HepG2 (cell line): Measurements from ENCODE around the gene ASXL1. TPM values are rescaled to one million over a fixed set of nuclear protein-coding genes. Genes with fewer than 3 reads are reported as not detected.

Source experiments
- ADNP ChIP-seq: sonication (generic); formaldehyde crosslinking; IDR thresholded peaks from 2 replicates; pipeline ENCODE4 v1.4.0; 2020; ENCODE audit warnings: missing genetic modification reagents
- CBFB ChIP-seq: sonication (generic); formaldehyde crosslinking; IDR thresholded peaks from 2 replicates; pipeline ENCODE4 v1.4.0; 2020; ENCODE audit warnings: missing genetic modification reagents
- CENPX ChIP-seq: sonication (generic); formaldehyde crosslinking; IDR thresholded peaks from 2 replicates; pipeline ENCODE4 v1.9.0; 2021; ENCODE audit warnings: mild to moderate bottlenecking, missing genetic modification reagents, moderate library complexity
- CHD4 ChIP-seq: fragments of 200-600 bp; sonication (generic); IDR thresholded peaks from 2 replicates; pipeline ENCODE4 v1.7.0; 2017; ENCODE audit warnings: mild to moderate bottlenecking, low read length, borderline replicate concordance
- E2F1 ChIP-seq: sonication (generic); formaldehyde crosslinking; IDR thresholded peaks from 2 replicates; pipeline ENCODE4 v1.5.0; 2020; ENCODE audit warnings: missing genetic modification reagents
- FLYWCH1 ChIP-seq: sonication (generic); formaldehyde crosslinking; IDR thresholded peaks from 2 replicates; pipeline ENCODE4 v1.8.1; 2023; ENCODE audit warnings: mild to moderate bottlenecking, missing genetic modification reagents
- FOXP1 ChIP-seq, 2 experiments: fragments of 450-650 bp in 1 of 2; IDR thresholded peaks; 2 replicates each; pipeline ENCODE4 v1.6.1; 2017 to 2018; ENCODE audit warnings: antibody characterized with exemption in 1 of 2
- GRHL1 ChIP-seq: sonication (generic); formaldehyde crosslinking; conservative IDR thresholded peaks from 2 replicates; pipeline ENCODE4 v1.8.0; 2022; ENCODE audit warnings: missing genetic modification reagents
- HMGA1 ChIP-seq: sonication (generic); formaldehyde crosslinking; conservative IDR thresholded peaks from 2 replicates; pipeline ENCODE4 v1.4.0; 2020; ENCODE audit warnings: missing genetic modification reagents
- HNF1B ChIP-seq: sonication (generic); formaldehyde crosslinking; IDR thresholded peaks from 2 replicates; pipeline ENCODE4 v1.5.1; 2020; ENCODE audit warnings: mild to moderate bottlenecking, moderate library complexity, missing genetic modification reagents
- IRF1 ChIP-seq: sonication (generic); formaldehyde crosslinking; IDR thresholded peaks from 2 replicates; pipeline ENCODE4 v1.4.0; 2020; ENCODE audit warnings: low read depth, mild to moderate bottlenecking, missing genetic modification reagents
- MAFF ChIP-seq: IDR thresholded peaks from 2 replicates; pipeline ENCODE4 v1.6.1; 2011; ENCODE audit warnings: low read depth, low read length, improper control_type of control experiment
- MTA3 ChIP-seq: sonication (generic); formaldehyde crosslinking; IDR thresholded peaks from 2 replicates; pipeline ENCODE4 v1.4.0; 2020; ENCODE audit warnings: missing genetic modification reagents
- POGK ChIP-seq: sonication (generic); formaldehyde crosslinking; conservative IDR thresholded peaks from 2 replicates; pipeline ENCODE4 v1.8.0; 2022; ENCODE audit warnings: mild to moderate bottlenecking, moderate library complexity, missing genetic modification reagents
- PRPF4 ChIP-seq: fragments of 200-400 bp; formaldehyde crosslinking; IDR thresholded peaks from 2 replicates; pipeline ENCODE4 v1.6.1; 2016; ENCODE audit warnings: low read length, low read depth; ENCODE audit not compliant: poor library complexity, severe bottlenecking
- SRSF1 ChIP-seq: fragments of 200-400 bp; formaldehyde crosslinking; optimal IDR thresholded peaks from 2 replicates; pipeline ENCODE3; 2017; ENCODE audit warnings: mild to moderate bottlenecking, low read depth, low read length, moderate library complexity
- TFDP2 ChIP-seq: sonication (generic); formaldehyde crosslinking; IDR thresholded peaks from 2 replicates; pipeline ENCODE4 v1.4.0; 2020; ENCODE audit warnings: missing genetic modification reagents
- ZNF335 ChIP-seq: sonication (generic); formaldehyde crosslinking; IDR thresholded peaks from 2 replicates; pipeline ENCODE4 v1.4.0; 2020; ENCODE audit warnings: missing genetic modification reagents
- ZNF530 ChIP-seq: sonication (generic); formaldehyde crosslinking; IDR thresholded peaks from 2 replicates; pipeline ENCODE4 v1.5.0; 2020; ENCODE audit warnings: low read depth, mild to moderate bottlenecking, missing genetic modification reagents
- ZNF720 ChIP-seq: sonication (generic); formaldehyde crosslinking; IDR thresholded peaks from 2 replicates; pipeline ENCODE4 v1.4.0; 2020; ENCODE audit warnings: missing genetic modification reagents
- ZNF839 ChIP-seq: sonication (generic); formaldehyde crosslinking; IDR thresholded peaks from 2 replicates; pipeline ENCODE4 v1.4.0; 2020; ENCODE audit warnings: missing genetic modification reagents, mild to moderate bottlenecking, borderline replicate concordance
- polyA plus RNA-seq, 8 experiments: library from polyadenylated mRNA; depleted of rRNA in 3 of 8; stranded (reverse) in 7 of 8; unstranded in 1 of 8; fragments of >200 nt; fragmentation: Illumina TruSeq in 4 of 8; extraction: Trizol in 4 of 8; gene quantifications; 2 replicates each; pipeline versions ENCODE4 v1.2.1 to v1.2.3, GENCODE V29; 2011 to 2016; ENCODE audit warnings: low read depth in 4 of 8, missing spikeins in 1 of 8, mixed read lengths in 1 of 8; ENCODE audit not compliant: insufficient read depth in 1 of 8
- total RNA-seq, 5 experiments: library from RNA; depleted of rRNA; stranded (reverse); fragments of >200 nt; fragmentation: Illumina TruSeq; extraction: Trizol; gene quantifications; 2 replicates each; pipeline ENCODE4 v1.2.3, GENCODE V29; 2016; ENCODE audit warnings: low read depth in 1 of 5

The ASXL1 gene
- total and polyA plus RNA-seq, 2 of the 13 experiments (the other 11 are each of a cell fraction or from before 2014, with no cell fraction given), result 62.1 to 74.8 TPM

- TF ChIP-seq E2F1 (CRISPR knock-in tag) (no peak), CHD4 (peak; percentile 84), TFDP2 (peak; percentile 57; the same call in 1 of the 2 replicates), SRSF1 (peak; percentile 83), PRPF4 (peak; percentile 1), POGK (peak; percentile 66; the same call in 1 of the 2 replicates), MAFF (no peak), CENPX (CRISPR knock-in tag) (no peak), FLYWCH1 (CRISPR knock-in tag) (no peak), CBFB (CRISPR knock-in tag) (peak; percentile 51; the same call in 1 of the 2 replicates), HMGA1 (CRISPR knock-in tag) (no peak), MTA3 (CRISPR knock-in tag) (no peak), ZNF839 (CRISPR knock-in tag) (peak; percentile 48; the same call in 1 of the 2 replicates), ZNF720 (CRISPR knock-in tag) (0 out of 2 replicates have a peak, but pooled peaks have one; percentile 13), GRHL1 (CRISPR knock-in tag) (no peak), ZNF530 (CRISPR knock-in tag) (no peak), FOXP1 (IDR thresholded peaks at IDR 0.05) (no peak), FOXP1 (CRISPR knock-in tag; IDR thresholded peaks at IDR 0.05) (peak; percentile 70), IRF1 (CRISPR knock-in tag) (0 out of 2 replicates have a peak, but pooled peaks have one; percentile 85), HNF1B (CRISPR knock-in tag) (peak; percentile 98), ADNP (CRISPR knock-in tag) (peak; percentile 74), ZNF335 (CRISPR knock-in tag) (peak; percentile 95)
Measured at GRCh38 chr20:32465092-32465900, 107.2 kb downstream of the ASXL1 start (continued).
